Stimulated activated CD4-positive, alpha-beta T cell treated with anti-CD3 and anti-CD28 coated beads, TNF-alpha, amount 100 ng/mL, for 1 hour (primary cell): ENCODE measurements around the gene SLC10A4.

Source experiments
- DNase-seq, 3 donors: peaks; one replicate each; pipeline ENCODE4 v3.0.0-alpha.2; 2020; ENCODE audit warnings: low read depth in 3 of 3, low spot score in 1 of 3

Gene SLC10A4

DNA sequence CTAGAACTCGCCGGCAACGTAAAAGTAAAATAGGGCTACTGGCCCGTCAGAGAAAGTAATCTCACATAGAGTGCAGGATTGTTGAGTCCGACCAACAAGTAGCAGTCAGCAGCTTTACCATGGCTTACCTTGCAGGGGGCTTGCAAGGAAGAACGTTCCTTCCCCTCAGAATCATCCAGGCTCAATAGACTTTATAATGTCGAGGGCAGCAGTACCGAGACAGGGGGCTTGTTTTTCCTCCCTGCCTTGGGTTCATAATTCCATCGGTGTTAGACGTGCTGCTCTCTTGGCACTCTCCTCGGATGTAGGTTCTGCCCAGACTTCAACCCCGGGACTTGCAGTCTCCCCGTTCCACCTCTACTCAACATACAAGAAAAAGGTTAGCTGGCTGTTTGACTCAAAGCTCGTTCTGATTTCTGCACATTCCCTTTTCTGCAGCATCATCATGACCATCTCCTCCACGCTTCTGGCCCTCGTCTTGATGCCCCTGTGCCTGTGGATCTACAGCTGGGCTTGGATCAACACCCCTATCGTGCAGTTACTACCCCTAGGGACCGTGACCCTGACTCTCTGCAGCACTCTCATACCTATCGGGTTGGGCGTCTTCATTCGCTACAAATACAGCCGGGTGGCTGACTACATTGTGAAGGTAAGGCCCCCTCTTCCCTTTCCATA lies 1.5 kb downstream of the SLC10A4 start:
- DNase-seq, result no peak

DNA sequence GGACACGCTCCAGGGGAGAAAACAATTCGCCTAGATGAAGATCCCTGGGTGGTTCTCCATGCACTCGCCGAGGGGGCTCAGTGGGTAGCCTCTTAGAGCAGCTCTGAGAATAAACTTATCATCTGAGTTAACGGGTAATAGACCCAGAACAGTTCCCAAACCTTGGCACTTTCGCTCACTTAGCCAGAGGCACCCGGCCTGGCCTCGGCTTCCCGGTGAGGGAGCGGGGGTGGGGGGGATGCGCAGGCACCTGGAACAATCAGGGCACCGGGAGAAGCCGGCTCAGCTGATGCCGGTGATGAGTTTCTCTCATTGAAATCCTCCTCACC lies 6.5 kb downstream of the SLC10A4 start:
- DNase-seq, result no peak

DNA sequence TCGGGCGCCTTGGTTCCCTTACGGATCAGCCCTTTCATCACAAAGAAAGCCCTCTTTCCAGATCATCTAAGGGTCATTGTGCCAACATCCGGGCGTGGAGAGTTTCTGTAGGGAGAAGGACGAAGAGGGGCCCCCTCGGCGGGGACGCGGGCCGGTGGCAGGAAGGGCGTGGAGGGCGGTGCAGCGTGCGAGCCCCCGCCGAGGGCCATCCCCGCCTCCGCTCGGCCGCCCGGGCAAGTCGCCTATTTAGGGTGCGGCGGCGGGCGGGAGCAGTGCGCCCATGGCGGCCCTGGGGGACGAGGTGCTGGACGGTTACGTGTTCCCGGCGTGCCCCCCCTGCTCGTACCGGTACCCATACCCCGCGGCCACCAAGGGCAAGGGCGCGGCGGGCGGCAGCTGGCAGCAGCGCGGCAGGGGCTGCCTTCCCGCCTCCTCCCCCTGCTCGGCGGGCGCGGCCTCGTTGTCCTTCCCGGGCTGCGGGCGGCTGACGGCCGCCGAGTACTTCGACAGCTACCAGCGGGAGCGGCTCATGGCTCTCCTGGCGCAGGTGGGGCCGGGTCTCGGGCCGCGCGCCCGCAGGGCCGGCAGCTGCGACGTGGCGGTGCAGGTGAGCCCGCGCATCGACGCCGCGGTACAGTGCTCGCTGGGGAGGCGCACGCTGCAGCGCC lies 7.0 kb downstream of the SLC10A4 start, which contains the start of gene ZAR1:
Gene ZAR1, plus strand, starts transcription at position 241 of the 668 bp plus-strand sequence. Its CDS starts 40 bp downstream, at position 281.
- DNase-seq, result no peak

DNA sequence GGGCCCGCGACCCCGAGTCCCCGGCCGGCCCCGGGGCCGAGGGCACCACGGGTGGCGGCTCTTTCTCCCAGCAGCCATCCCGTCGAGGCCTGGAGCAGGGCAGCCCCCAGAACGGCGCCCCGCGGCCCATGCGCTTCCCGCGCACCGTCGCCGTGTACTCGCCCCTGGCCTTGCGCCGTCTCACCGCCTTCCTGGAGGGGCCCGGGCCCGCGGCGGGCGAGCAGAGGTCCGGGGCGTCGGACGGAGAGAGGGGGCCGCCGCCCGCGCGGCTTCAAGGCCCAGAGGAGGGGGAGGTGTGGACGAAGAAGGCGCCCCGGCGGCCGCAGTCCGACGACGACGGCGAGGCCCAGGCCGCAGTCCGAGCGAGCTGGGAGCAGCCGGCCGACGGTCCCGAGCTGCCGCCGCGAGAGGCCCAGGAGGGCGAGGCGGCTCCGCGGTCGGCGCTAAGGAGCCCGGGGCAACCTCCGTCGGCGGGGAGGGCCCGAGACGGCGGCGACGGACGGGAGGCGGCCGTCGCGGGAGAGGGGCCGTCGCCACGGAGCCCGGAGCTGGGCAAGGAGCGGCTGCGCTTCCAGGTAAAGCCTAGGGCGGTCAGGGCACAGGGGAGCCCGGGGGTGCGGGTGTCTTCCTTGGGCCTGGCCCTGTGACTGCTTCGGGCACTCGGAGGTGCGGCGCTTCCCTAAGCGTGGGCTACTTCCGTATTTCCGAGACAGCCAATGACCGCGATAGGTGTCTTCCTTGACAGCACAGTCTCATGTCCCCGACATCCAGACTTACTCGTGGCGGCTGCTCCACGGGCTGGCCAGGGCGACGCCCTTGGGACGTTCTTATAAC lies 7.8 kb downstream of the SLC10A4 start:
- DNase-seq, result no peak

DNA sequence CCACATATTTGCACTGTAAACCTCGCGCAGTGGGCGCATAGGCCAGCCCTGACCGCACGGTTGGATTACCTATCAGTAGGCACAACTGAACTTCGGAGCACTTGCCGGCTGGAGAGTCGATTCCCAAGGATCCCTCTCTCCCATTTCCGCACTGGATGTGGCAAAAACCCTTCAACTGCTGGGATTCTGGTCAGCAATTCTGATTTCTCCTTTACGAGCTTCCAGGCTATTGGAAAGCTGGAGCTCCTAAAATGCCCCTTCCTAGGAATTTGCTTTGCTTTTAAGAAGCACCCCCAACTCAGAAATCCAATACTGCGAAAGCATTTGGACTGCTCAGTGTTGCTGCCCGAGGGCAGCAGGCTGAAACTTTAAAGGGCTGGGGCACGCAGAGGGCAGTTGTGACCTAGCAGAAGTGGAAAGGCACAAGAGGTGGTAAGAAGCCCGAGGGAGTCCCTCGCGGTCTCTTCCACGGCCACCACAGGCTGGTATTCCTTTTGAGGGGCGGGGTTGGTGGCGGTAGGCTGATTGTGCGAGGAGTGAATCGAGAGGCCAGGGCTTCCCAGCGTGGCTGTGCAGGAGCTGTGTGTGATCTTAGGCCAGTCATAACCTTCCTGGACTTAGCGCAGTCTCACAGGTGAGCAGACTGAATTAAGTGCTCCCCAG lies 8.5 kb downstream of the SLC10A4 start:
- DNase-seq, result no peak

DNA sequence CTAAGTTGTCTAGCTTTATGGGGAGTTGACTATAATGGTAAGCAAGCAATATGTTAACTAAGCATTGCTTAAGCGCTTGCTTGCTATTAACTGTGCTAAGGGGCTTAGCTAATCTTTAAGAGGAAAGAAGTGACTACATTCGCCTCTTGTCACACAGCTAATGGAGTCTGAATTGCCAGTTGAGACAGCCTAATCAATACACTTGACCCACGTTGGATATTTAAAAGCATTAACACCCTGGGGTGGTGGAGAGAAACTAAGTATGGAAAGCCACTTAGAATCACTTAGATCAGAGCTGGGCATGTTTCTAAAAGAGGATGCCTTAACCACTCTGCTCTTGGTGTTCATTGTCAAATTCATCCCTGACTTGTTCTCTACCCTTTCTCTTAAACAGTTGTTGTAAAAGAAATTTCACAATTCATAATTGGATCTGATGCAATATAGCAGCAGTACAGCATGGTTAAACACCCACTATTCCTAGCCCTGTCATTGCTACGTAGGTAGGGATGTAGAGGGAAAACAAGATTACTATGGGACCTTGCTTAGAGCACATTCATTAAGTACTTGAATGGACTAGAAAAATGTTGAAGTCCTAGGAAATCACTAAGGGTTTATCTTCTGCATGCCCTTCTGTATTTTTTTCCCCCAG lies 10.4 kb downstream of the SLC10A4 start:
- no peak for DNase-seq

DNA sequence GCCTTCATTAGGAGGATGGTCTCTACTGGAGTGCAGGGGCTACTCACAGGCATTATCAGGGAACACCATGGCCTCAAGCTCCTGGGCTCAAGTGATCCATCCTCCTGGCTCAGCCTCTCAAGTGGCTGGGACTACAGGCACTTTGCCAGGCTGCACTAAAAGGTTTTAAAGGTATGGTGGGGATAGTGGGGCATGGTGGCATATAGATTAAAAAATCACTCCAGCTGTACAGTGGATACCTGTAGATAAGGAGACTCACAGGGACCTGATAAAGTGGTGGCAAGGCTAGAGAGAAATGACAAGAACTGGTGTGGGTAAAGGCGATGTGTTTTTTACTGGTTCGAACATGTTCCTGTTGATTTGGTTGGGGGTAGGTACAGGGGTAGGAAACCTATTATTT lies 12.8 kb downstream of the SLC10A4 start:
- DNase-seq, result no peak

DNA sequence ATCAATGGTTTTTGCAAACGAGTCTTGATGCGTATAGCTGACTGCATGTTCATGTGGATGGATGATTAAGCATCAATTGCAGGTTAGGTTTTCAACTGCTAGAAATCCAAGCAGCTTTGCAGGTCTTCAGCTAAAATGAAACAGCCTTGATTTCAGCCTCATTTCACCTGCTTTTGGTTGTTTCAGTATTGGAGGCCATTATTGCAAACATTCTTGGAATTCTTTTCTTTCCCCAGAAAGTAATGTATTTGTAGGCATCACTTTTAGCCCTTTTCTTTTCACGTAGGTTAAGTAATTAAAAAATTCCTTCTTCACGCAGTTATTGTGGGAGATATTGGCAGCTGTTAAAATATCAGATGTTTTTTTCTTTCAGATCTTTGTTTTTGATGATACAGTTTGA lies 15.8 kb downstream of the SLC10A4 start:
- DNase-seq, result no peak

DNA sequence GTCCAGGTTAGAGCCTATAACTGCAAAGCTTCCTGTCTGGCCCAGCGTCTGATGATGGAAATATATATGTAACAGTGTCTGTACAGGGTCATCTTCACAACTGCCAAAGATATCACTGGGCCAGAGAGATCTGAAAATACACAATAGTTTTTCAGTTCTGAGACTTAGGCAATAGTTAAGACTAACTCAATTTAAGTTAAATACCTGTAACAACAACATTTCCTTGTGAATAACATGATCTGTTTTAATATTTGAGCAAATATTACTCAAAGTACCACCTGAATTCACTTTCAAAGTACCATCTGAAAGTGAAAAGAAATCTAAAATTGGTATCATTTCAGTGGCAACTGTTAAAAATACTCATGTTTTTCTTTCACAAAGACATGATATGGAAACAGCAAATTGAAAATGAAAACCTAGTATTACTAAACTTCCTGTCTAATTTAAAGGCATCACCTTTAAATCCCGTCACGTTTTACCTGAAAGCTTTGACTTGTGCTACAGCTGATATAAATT lies 16.5 kb downstream of the SLC10A4 start:
- DNase-seq, result no peak

DNA sequence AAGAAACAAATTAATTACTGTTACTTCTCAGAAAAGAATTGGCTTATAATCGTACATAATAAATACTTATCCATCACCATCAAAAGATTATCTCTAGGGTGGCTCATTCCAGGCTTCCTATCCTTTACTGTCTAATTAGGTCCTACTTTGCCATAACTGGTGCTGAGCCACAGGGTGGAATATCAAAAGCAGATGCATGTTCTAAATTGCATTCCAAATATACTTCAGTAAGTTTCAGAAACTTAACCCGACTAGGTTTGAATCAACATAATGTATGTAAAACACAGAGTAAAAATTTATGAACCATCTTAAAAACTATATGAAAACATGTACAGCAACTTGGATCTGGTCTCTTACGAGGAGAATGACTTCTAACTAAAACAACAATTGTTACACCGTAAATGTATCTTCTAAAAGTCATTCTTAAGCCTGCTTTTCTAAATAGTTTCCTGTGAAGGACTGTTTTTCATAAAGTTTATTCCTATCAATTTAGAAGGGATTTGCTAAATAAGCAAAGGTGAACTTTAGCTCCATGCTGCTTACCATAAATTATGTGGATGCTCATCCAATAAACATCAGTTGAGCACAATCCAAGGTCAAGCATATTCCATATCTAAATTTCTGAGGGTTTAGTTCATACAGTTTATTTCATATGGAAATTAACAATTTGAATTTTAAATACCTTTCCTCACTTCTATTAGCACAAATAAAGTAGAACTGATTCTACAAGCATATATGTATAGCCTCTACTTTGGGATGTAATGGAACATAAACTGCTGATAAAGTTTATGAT lies 20.3 kb downstream of the SLC10A4 start:
- no peak for DNase-seq

DNA sequence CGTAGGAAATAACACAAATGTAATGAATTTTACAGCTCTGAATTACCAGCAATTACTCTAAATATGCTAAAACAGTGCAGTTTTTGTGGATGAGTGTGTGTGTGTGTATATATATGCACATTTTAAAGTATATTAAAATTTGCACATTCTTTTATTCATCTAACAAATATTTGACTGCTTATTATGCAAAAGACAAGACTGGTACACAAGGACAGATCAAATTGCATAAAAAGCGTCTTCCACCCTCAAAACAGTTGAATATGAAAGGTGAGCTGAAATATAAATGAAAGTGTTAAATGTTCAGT lies 20.8 kb downstream of the SLC10A4 start:
- DNase-seq, result no peak

DNA sequence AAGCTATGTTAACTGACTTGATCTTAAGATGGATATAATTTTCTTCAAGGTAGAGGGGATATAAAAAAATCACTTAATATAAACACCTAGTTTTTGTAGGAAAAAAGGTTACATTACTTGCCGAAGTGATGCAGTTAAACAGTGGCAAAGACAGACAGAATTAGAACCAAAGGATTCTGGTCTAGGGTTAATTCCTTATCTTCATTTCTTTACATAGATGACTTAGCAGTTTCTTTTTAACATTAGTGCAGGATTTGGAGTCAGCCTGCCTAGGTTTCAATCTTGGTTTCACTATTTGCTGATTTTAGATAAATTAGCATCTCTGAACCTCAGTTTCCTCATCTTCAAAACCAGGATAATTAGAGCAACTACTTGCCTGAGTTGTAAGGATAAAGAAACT lies 21.2 kb downstream of the SLC10A4 start:
- DNase-seq, result no peak

DNA sequence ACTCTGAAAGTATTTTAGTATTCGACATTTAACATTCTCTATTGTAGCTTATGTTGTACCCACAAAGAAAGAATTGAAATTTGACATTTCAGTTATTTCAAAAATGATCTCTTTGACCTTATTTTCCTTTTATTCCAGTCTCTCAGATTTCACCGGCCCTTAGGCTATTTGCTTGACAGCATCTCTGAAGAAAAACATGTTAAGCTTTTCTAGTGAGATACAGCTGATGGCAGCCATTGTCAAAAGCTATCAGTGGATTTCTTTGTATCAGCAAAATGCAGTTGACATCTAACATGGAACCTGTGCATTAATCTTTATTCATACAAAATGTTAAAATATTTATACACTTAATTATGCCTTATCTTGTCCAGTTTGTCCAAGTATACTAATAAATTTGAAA lies 23.6 kb downstream of the SLC10A4 start:
- DNase-seq, result no peak

DNA sequence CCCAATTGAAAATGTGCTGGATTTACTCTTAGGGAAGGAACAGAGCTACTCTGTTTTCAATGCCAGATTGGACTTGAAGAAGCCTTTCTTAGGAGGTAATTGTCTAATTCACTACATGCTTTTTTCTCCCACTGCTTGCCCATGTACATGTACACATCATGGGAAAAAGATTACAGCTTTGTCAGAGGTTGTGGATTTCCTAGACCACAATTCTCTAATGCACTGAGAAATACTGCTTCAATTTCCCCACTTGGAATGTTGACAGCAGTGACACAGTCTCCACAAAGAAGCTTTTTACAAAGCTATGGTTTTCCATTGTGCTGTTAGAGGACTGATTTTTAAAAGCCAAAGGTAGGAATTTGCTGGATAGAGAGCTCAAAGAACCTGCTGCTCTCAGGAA lies 26.4 kb downstream of the SLC10A4 start:
- DNase-seq, result no peak

DNA sequence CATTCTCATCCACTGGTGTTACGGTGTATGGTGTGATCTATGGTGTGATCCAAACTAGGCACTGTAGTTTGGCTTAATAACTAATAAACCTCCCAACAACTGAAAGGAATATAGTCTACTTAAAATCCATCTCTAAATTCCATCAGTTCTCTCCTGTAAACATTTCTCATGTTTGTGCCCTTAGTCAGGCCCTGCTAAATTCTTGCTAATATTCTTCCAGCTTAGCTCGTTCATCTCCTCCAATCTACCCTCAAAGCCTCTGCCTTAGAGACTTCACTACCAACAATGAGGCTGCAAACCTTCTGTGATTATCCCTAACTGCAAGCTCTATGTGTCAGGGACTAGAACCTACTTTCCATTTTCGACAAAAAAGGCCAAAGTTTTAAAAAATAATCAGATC lies 35.0 kb downstream of the SLC10A4 start:
- no peak for DNase-seq

DNA sequence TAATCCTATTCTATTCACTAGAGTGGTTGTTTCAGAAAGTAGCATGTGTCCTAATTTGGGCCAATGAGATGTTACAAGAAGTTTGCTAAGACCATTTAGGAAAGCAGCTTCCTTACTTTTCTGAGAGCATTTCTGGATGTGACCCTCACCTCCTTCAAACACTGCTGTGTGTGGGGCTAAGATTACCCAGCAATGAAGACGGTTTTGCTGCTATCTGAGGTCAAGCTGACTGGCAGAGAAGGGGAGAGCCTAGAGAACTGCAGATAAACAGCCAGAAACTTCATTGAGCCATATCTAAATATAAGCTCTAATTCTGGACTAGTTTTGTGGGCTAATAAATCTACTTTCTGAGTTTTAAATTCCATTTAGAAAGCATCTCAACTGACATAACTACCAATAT lies 43.3 kb downstream of the SLC10A4 start:
- no peak for DNase-seq

DNA sequence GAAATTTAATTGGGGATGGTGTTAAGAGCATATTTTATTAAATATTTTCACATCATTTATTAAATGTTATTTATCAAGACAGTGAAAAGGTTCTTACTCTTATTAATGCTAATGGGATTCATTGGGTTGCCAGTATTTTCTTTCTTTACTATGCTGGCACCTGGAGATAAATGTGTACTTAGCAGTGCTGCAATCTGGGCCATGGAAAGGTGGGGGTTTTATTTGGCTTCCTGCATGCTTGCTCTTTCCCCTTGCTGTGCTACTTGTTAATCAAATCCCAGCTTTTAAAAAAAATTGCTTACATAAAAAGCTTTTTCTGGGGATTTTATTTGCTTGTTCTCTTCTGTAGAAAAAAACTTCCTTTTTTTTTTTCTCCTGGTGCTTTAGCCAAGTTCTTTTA lies 55.2 kb downstream of the SLC10A4 start:
- DNase-seq, result no peak
